ENCODE data around the gene HOXB3. TPM values are rescaled to one million over a fixed set of nuclear protein-coding genes. Genes with fewer than 3 reads are reported as not detected.

HOXB3 gene
- total and polyA plus RNA-seq, 7 donors, result 6.2 to 64.3 (median 25.3) TPM

DNA sequence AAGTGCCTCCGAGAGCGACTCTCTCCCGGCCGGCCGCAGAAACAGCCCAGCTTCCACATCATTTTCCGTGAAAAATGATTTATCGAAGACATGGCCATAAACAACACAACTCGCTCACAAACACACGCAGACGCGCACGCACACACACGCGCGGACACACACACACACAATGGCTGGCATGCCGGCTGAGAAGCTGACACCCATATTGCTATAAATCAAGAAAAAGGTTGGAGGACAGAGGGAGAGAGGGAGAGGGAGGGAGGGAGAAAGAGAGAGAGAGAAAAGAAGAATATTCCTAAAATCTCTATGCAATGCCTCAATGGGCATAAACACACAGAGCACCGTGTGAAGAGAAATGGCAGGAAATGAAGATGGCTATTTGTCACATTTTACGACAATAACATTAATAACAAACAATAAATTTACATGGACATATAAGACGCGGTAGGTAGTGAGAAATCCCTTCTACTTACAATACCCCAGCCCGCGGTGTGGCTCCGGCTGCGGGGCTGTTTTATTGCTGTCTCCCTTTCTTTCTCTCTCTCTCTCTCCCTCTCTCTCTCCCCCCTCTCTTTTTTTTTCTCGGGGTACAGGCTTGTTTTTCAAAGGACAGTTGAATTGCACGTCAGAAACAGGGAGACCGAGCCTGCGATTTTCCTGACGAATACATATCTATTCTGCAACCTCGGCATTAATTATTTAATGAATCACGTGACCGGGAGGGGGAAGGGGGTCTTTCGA is 21.4 kb downstream of the HOXB3 start:
- intact Hi-C loops (cut with DNase I), result no loop called here
- no peak for DNase-seq
- peaks cover 0 to 100% (median 97%) of the 10 kb centered on the region in 4 donors for H3K4me1 ChIP-seq
- H3K27ac ChIP-seq, result peak overlapping the region; percentile 94 to 99 (median 96)
- H3K27me3 ChIP-seq, result no peaks in the 10 kb centered on the region
- no peaks in the 10 kb centered on the region for H3K9me3 ChIP-seq
- peak overlapping the region; percentile 3 to 84 (median 36) for H3K4me3 ChIP-seq
- 44 to 82% methylated on average over 33 of the region's 33 CpGs for WGBS, 2 donors
- H3K36me3 ChIP-seq, result no peaks in the 10 kb centered on the region
- TF ChIP-seq POLR2A (IDR thresholded peaks at IDR 0.05), result no peak
- TF ChIP-seq, protein P1, sequence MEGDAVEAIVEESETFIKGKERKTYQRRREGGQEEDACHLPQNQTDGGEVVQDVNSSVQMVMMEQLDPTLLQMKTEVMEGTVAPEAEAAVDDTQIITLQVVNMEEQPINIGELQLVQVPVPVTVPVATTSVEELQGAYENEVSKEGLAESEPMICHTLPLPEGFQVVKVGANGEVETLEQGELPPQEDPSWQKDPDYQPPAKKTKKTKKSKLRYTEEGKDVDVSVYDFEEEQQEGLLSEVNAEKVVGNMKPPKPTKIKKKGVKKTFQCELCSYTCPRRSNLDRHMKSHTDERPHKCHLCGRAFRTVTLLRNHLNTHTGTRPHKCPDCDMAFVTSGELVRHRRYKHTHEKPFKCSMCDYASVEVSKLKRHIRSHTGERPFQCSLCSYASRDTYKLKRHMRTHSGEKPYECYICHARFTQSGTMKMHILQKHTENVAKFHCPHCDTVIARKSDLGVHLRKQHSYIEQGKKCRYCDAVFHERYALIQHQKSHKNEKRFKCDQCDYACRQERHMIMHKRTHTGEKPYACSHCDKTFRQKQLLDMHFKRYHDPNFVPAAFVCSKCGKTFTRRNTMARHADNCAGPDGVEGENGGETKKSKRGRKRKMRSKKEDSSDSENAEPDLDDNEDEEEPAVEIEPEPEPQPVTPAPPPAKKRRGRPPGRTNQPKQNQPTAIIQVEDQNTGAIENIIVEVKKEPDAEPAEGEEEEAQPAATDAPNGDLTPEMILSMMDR (IDR thresholded peaks at IDR 0.05), result no peak
- TF ChIP-seq POLR2AphosphoS5 (IDR thresholded peaks at IDR 0.05), result peak in 2 of 4 donors; percentile 60 to 63
- peak in 1 of 4 donors; percentile 19 for TF ChIP-seq EP300 (IDR thresholded peaks at IDR 0.05)

DNA sequence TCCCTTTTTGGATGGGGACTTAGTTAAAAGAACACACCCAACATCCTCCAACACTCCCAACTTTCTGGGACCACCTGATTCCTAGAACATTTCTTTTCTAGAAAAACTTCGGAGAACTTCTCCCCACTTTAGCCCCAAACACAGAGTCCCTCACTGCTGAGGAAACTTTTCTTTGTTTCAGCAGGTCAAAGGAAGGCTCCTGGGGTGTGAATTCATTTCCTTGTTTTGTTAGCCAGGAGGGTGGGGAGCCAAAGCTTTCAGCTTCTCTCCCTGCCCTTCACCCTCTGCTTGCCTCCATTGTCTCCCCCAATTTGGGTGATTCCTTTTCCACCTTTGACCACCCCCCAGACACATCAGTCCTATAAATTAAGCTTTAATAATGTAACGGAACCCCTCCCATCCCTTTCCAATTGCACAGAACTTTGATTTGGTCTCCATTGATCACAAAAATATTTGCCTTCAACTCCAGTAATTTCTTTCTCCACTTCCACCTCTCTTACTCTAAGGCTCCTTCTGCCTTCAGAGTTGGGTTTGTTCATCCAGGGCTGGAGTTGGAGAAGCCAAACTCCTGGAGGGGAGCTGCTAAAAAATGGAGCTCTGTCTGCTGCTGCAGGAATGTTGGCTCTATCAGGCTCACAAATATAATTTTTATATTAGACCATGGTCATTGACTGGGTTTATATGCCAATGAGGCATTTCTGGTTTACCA is 22.2 kb downstream of the HOXB3 start:
- intact Hi-C loops (cut with DNase I), result no loop called here
- H3K27ac ChIP-seq, result peak overlapping the region; percentile 94 to 99 (median 96)
- H3K36me3 ChIP-seq, result no peaks in the 10 kb centered on the region
- H3K27me3 ChIP-seq, result no peaks in the 10 kb centered on the region
- H3K4me1 ChIP-seq, result peaks cover 0 to 100% (median 97%) of the 10 kb centered on the region in 4 donors
- H3K4me3 ChIP-seq, result peak overlapping the region in 3 of 4 donors; percentile 31 to 84 (median 40)
- no peaks in the 10 kb centered on the region for H3K9me3 ChIP-seq
- TF ChIP-seq POLR2AphosphoS5 (IDR thresholded peaks at IDR 0.05) (no peak), EP300 (IDR thresholded peaks at IDR 0.05) (no peak), POLR2A (IDR thresholded peaks at IDR 0.05) (no peak)
- TF ChIP-seq, protein P1 (IDR thresholded peaks at IDR 0.05), result no peak
- 33 to 67% methylated on average over 2 of the region's 2 CpGs for WGBS, 2 donors
- DNase-seq, result no peak

DNA sequence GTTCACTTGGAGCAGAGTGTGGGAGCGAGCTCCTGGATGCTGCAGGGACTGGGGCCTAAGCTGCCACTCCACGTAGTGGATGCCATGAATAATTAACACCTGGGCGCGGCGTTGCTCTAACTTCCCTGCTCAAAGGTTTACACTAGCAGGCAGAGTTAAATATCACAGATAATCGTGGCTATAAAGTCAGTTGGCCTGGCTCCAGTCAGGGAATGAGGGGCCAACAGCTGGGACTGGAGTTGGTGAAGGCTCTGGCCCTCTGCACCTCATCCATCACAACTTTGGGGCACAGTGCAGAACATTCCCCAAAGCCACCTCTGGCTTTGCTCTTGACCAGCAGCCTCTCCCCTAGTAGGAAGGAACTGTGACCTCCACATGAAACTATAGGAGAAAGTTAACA is 22.8 kb downstream of the HOXB3 start:
- peak overlapping the region; percentile 94 to 99 (median 96) for H3K27ac ChIP-seq
- H3K4me1 ChIP-seq, result peaks cover 0 to 100% (median 97%) of the 10 kb centered on the region in 4 donors
- no peaks in the 10 kb centered on the region for H3K27me3 ChIP-seq
- H3K36me3 ChIP-seq, result no peaks in the 10 kb centered on the region
- H3K4me3 ChIP-seq, result no peak overlapping the region
- 15 to 53% methylated on average over 6 of the region's 6 CpGs for WGBS, 2 donors
- intact Hi-C loops (cut with DNase I), result no loop called here
- no peaks in the 10 kb centered on the region for H3K9me3 ChIP-seq
- TF ChIP-seq POLR2AphosphoS5 (IDR thresholded peaks at IDR 0.05) (peak in 1 of 4 donors; percentile 5), EP300 (IDR thresholded peaks at IDR 0.05) (no peak), POLR2A (IDR thresholded peaks at IDR 0.05) (no peak)
- DNase-seq, result no peak

DNA sequence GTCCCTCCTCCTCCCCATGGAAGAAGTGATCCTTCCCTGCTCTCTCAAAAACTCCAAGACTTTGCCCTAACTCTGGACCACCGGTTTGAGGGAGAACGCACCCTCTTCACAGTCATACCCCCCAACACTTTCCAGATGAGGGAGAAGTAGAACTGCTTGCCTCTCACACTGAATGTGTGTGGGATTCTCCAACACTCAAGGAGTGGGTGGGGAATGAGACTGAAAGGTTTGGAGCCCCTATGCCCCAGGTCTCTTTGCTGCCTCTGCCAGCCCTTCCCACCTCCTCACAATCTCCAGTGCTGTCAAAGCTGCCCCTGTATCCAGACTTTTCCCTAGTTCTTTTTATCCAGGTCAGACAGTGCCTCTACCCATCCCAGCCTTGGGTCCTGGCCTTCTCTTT is 23.3 kb downstream of the HOXB3 start:
- Histone ChIP-seq H3K9me3 (no peaks in the 10 kb centered on the region), H3K4me3 (no peak overlapping the region), H3K27me3 (no peaks in the 10 kb centered on the region), H3K4me1 (peaks cover 0 to 100% (median 97%) of the 10 kb centered on the region in 4 donors), H3K27ac (peak overlapping the region; percentile 94 to 99 (median 96)), H3K36me3 (no peaks in the 10 kb centered on the region)
- no peak for DNase-seq
- intact Hi-C loops (cut with DNase I), result no loop called here
- WGBS, 2 donors, result 47 to 49% methylated on average over 2 of the region's 2 CpGs
- TF ChIP-seq, protein P1 (IDR thresholded peaks at IDR 0.05), result no peak
- TF ChIP-seq EP300 (IDR thresholded peaks at IDR 0.05) (no peak), POLR2AphosphoS5 (IDR thresholded peaks at IDR 0.05) (no peak), POLR2A (IDR thresholded peaks at IDR 0.05) (no peak)

Measured in sigmoid colon (tissue), 7 donors.